H1 (cell line): ENCODE measurements around the gene CA7. TPM values are rescaled to one million over a fixed set of nuclear protein-coding genes. Genes with fewer than 3 reads are reported as not detected.

ENCODE experiments used
- CTCF ChIA-PET: fragments of 300-600 bp; sonication (Branson Sonifier 250); formaldehyde crosslinking; loops from one replicate; lab custom pipeline; 2021; ENCODE audit not compliant: partially characterized antibody; lab: Charles Lee
- POLR2A ChIA-PET: fragments of 300-600 bp; sonication (Branson Sonifier 250); formaldehyde crosslinking; loops from one replicate; lab custom pipeline; 2021; ENCODE audit warnings: inconsistent platforms; ENCODE audit not compliant: partially characterized antibody; lab: Charles Lee
- DNase-seq, 2 experiments: peaks; one replicate each; pipeline versions ENCODE4 v3.0.0 to v3.0.0-alpha.2; 2010 to 2022; ENCODE audit warnings: low spot score in 2 of 2, low read depth in 1 of 2, mixed read lengths in 1 of 2
- FAIRE-seq: peaks from 2 replicates; lab custom pipeline; 2011; peaks lifted over from hg19 to GRCh38; lab: Jason Lieb, UNC
- H2AFZ ChIP-seq: 2 replicates; pipeline ENCODE4 v1.8.1; 2012; ENCODE audit warnings: low read length, inconsistent platforms
- H2AK5ac ChIP-seq: 2 replicates; pipeline ENCODE4 v1.6.1; 2013; ENCODE audit warnings: low read depth, low read length
- H2BK120ac ChIP-seq: replicated peaks from 2 replicates; pipeline ENCODE3; 2013; ENCODE audit warnings: low read depth, low read length, inconsistent platforms
- H2BK12ac ChIP-seq: 2 replicates; pipeline ENCODE4 v1.6.1; 2013; ENCODE audit warnings: low read depth, low read length
- H2BK15ac ChIP-seq: 2 replicates; pipeline ENCODE4 v1.6.1; 2013; ENCODE audit warnings: low read length
- H2BK20ac ChIP-seq: 2 replicates; pipeline ENCODE4 v1.6.1; 2013; ENCODE audit warnings: low read length
- H2BK5ac ChIP-seq: 2 replicates; pipeline ENCODE4 v1.6.1; 2013; ENCODE audit warnings: low read depth, low read length
- H3K14ac ChIP-seq: 2 replicates; pipeline ENCODE4 v1.6.1; 2013; ENCODE audit warnings: inconsistent platforms; ENCODE audit not compliant: insufficient read length
- H3K18ac ChIP-seq: 2 replicates; pipeline ENCODE4 v1.6.1; 2013; ENCODE audit warnings: low read length; ENCODE audit errors: extremely low read depth
- H3K23ac ChIP-seq: 2 replicates; pipeline ENCODE4 v1.6.1; 2013; ENCODE audit warnings: inconsistent platforms; ENCODE audit not compliant: insufficient read length
- H3K23me2 ChIP-seq: 2 replicates; pipeline ENCODE4 v1.6.1; 2013; ENCODE audit warnings: low read depth, low read length
- H3K27ac ChIP-seq: 2 replicates; pipeline ENCODE4 v1.6.1; 2011; ENCODE audit warnings: low read depth, low read length, inconsistent platforms
- H3K27me3 ChIP-seq, 4 experiments: replicated peaks in 1 of 4; 1 replicate in 1 of 4; 2 replicates in 3 of 4; pipeline versions ENCODE4 v1.6.1 to v1.8.1; 2011 to 2013; ENCODE audit warnings: low read length in 3 of 4, mild to moderate bottlenecking in 3 of 4, inconsistent platforms in 2 of 4, mixed read lengths in 2 of 4, moderate library complexity in 1 of 4; ENCODE audit not compliant: control insufficient read depth in 3 of 4, insufficient read depth in 3 of 4; ENCODE audit errors: extremely low read depth in 1 of 4
- H3K36me3 ChIP-seq, 4 experiments: 2 replicates each; pipeline versions ENCODE4 v1.6.1 to v1.8.1; 2011 to 2013; ENCODE audit warnings: mild to moderate bottlenecking in 4 of 4, low read length in 3 of 4, moderate library complexity in 2 of 4, control low read depth in 1 of 4, inconsistent platforms in 1 of 4; ENCODE audit not compliant: insufficient read depth in 4 of 4, control insufficient read depth in 2 of 4
- H3K4ac ChIP-seq: replicated peaks from 2 replicates; pipeline ENCODE3; 2013; ENCODE audit warnings: low read length, low read depth, mixed read lengths, inconsistent platforms; ENCODE audit not compliant: insufficient read length
- H3K4me1 ChIP-seq, 4 experiments: replicated peaks in 1 of 4; 1 replicate in 1 of 4; 2 replicates in 3 of 4; pipeline versions ENCODE4 v1.6.1 to v1.8.1; 2011 to 2013; ENCODE audit warnings: low read length in 3 of 4, inconsistent platforms in 2 of 4, mixed read lengths in 1 of 4; ENCODE audit not compliant: insufficient read depth in 4 of 4, control insufficient read depth in 3 of 4
- H3K4me2 ChIP-seq, 2 experiments: 2 replicates each; pipeline versions ENCODE4 v1.6.1 to v1.8.1; 2011 to 2013; ENCODE audit warnings: low read depth in 2 of 2, low read length in 2 of 2, control low read depth in 1 of 2, inconsistent platforms in 1 of 2, mild to moderate bottlenecking in 1 of 2; ENCODE audit not compliant: insufficient read depth in 1 of 2
- H3K4me3 ChIP-seq, 4 experiments: fragments of 200-600, 300-600 bp in 1 of 4; sonication (generic), shearing (Covaris generic), sonication (Bioruptor Twin) in 1 of 4; 2 replicates each; pipeline versions ENCODE4 v1.5.1 to v1.8.1; 2011 to 2016; ENCODE audit warnings: low read length in 4 of 4, low read depth in 3 of 4, control low read depth in 2 of 4, inconsistent platforms in 2 of 4, mild to moderate bottlenecking in 2 of 4, mixed read lengths in 1 of 4, moderate library complexity in 1 of 4; ENCODE audit not compliant: insufficient read depth in 2 of 4; ENCODE audit errors: extremely low read depth in 1 of 4
- H3K56ac ChIP-seq: replicated peaks from 2 replicates; pipeline ENCODE3; 2013; ENCODE audit warnings: low read depth, mild to moderate bottlenecking, mixed read lengths, low read length, inconsistent platforms; ENCODE audit not compliant: insufficient read length
- H3K79me1 ChIP-seq: 2 replicates; pipeline ENCODE4 v1.6.1; 2013; ENCODE audit warnings: low read depth, low read length, control low read depth
- H3K79me2 ChIP-seq, 2 experiments: 2 replicates each; pipeline versions ENCODE4 v1.6.1 to v1.8.1; 2012 to 2013; ENCODE audit warnings: low read length in 2 of 2, mild to moderate bottlenecking in 2 of 2, inconsistent platforms in 1 of 2; ENCODE audit not compliant: insufficient read depth in 2 of 2, control insufficient read depth in 1 of 2
- H3K9ac ChIP-seq, 4 experiments: replicated peaks in 1 of 4; 1 replicate in 1 of 4; 2 replicates in 3 of 4; pipeline versions ENCODE4 v1.6.1 to v1.8.1; 2011 to 2013; ENCODE audit warnings: low read depth in 3 of 4, low read length in 3 of 4, control low read depth in 2 of 4, mild to moderate bottlenecking in 2 of 4, moderate library complexity in 2 of 4, inconsistent platforms in 1 of 4; ENCODE audit errors: extremely low read depth in 1 of 4
- H3K9me3 ChIP-seq, 2 experiments: 2 replicates each; pipeline versions ENCODE4 v1.6.1 to v1.8.1; 2012 to 2013; ENCODE audit warnings: mild to moderate bottlenecking in 2 of 2, moderate library complexity in 2 of 2, control low read depth in 1 of 2, inconsistent platforms in 1 of 2, low read depth in 1 of 2, low read length in 1 of 2, mixed read lengths in 1 of 2; ENCODE audit not compliant: insufficient read depth in 2 of 2
- H4K20me1 ChIP-seq, 2 experiments: replicated peaks in 1 of 2; 2 replicates each; pipeline versions ENCODE3 to v1.8.1; 2011 to 2013; ENCODE audit warnings: inconsistent platforms in 2 of 2, low read length in 2 of 2, mild to moderate bottlenecking in 1 of 2; ENCODE audit not compliant: insufficient read depth in 2 of 2, control insufficient read depth in 1 of 2
- H4K5ac ChIP-seq: 2 replicates; pipeline ENCODE4 v1.6.1; 2013; ENCODE audit warnings: low read length, low read depth, mixed read lengths, inconsistent platforms; ENCODE audit not compliant: insufficient read length
- H4K8ac ChIP-seq: 2 replicates; pipeline ENCODE4 v1.8.0; 2013; ENCODE audit warnings: mild to moderate bottlenecking, moderate library complexity, low read length, inconsistent platforms; ENCODE audit not compliant: insufficient read depth; ENCODE audit errors: extremely low read depth
- H4K91ac ChIP-seq: replicated peaks from 2 replicates; pipeline ENCODE3; 2013; ENCODE audit warnings: low read length, mixed read lengths, inconsistent platforms; ENCODE audit not compliant: insufficient read length
- ATF2 ChIP-seq: IDR thresholded peaks from 2 replicates; pipeline ENCODE4 v1.6.1; 2012; ENCODE audit warnings: low read length, inconsistent platforms
- ATF3 ChIP-seq: IDR thresholded peaks from 2 replicates; pipeline ENCODE4 v1.6.1; 2011; ENCODE audit warnings: low read depth, mild to moderate bottlenecking, low read length; ENCODE audit not compliant: insufficient read depth
- BACH1 ChIP-seq: IDR thresholded peaks from 2 replicates; pipeline ENCODE4 v1.6.1; 2012; ENCODE audit warnings: low read length, improper control_type of control experiment
- CREB1 ChIP-seq: IDR thresholded peaks from 2 replicates; pipeline ENCODE4 v1.6.1; 2012; ENCODE audit warnings: inconsistent platforms
- EZH2 ChIP-seq: fragments of 200-600 bp; sonication (generic); IDR thresholded peaks from 2 replicates; pipeline ENCODE4 v1.7.1; 2012; ENCODE audit warnings: low read depth, mild to moderate bottlenecking, moderate library complexity, low read length, inconsistent platforms; ENCODE audit not compliant: severe bottlenecking
- PHF8 ChIP-seq: fragments of 200-600 bp; sonication (generic); conservative IDR thresholded peaks from 2 replicates; pipeline ENCODE4 v1.7.1; 2012; ENCODE audit warnings: low read depth, mild to moderate bottlenecking, inconsistent platforms, low read length, moderate library complexity
- SAP30 ChIP-seq: fragments of 300-600 bp; sonication (generic); IDR thresholded peaks from 2 replicates; pipeline ENCODE4 v1.7.1; 2012; ENCODE audit warnings: low read length, moderate library complexity, mild to moderate bottlenecking, inconsistent platforms; ENCODE audit not compliant: insufficient read depth, insufficient replicate concordance
- WGBS, 2 experiments: shearing (Covaris generic) in 1 of 2; methylation state at CpG; one replicate each; pipeline versions ENCODE4 v1.1.6 to v1.1.7; 2013 to 2015; ENCODE audit warnings: low lambda C conversion rate in 2 of 2, mixed read lengths in 2 of 2, inconsistent platforms in 1 of 2, low coverage in 1 of 2, missing lambda C conversion rate in 1 of 2; ENCODE audit not compliant: insufficient replicate concordance in 2 of 2, insufficient coverage in 1 of 2, insufficient read length in 1 of 2; ENCODE audit errors: extremely low coverage in 1 of 2, missing lambda C conversion rate in 1 of 2; 5-methylcytosine and 5-hydroxymethylcytosine counted together
- polyA plus RNA-seq, 7 experiments: library from polyadenylated mRNA; depleted of rRNA in 3 of 7; stranded (reverse) in 5 of 7; unstranded in 2 of 7; fragments of >200 nt in 5 of 7; fragments of 200-250 nt in 2 of 7; gene quantifications; 1 replicate in 5 of 7; 2 replicates in 1 of 7; 4 replicates in 1 of 7; pipeline versions ENCODE4 v1.2.1 to v1.2.3, GENCODE V29; 2011 to 2013; ENCODE audit warnings: missing spikeins in 2 of 7, mixed read lengths in 2 of 7
- total RNA-seq: library from RNA; stranded (reverse); fragmentation: NEBNext Ultra II Directional; extraction: Animal tissue kit (Norgen Biotek cat#: 25700); gene quantifications from 2 replicates; pipeline ENCODE4 v1.2.1, GENCODE V29; 2021

CA7 gene
- total and polyA plus RNA-seq, 2 of the 8 experiments (the other 6 are each of a cell fraction or from before 2014, with no cell fraction given): 1.7 to 2.7 TPM

- H3K36me3 ChIP-seq: peaks cover 12 to 77% (median 45%) of the 10 kb centered on the region in 4 experiments
- no peak overlapping the region for H2BK5ac ChIP-seq
- TF ChIP-seq BACH1 (no peak), PHF8 (no peak), EZH2 (no peak), ATF3 (no peak), CREB1 (no peak), ATF2 (no peak), SAP30 (no peak)
These were observed 33.2 kb upstream of the CA7 start for GRCh38 chr16:66811043-66811442.

More at GRCh38 chr16:66811043-66811442, 33.2 kb upstream of the CA7 start:
- Histone ChIP-seq H2BK120ac (no peak overlapping the region), H4K8ac (no peak overlapping the region), H2AK5ac (no peak overlapping the region), H3K27me3 (no peaks in the 10 kb centered on the region), H4K91ac (no peak overlapping the region), H3K18ac (no peak overlapping the region), H3K79me2 (no peaks in the 10 kb centered on the region), H4K20me1 (peaks cover 0 to 6% of the 10 kb centered on the region in 2 experiments), H3K4me2 (no peak overlapping the region), H3K27ac (no peak overlapping the region), H3K79me1 (no peaks in the 10 kb centered on the region), H2BK12ac (no peak overlapping the region), H2AFZ (no peak overlapping the region), H2BK15ac (no peak overlapping the region), H2BK20ac (no peak overlapping the region), H3K4me3 (no peak overlapping the region), H3K14ac (no peak overlapping the region), H3K23me2 (no peaks in the 10 kb centered on the region), H3K9me3 (no peaks in the 10 kb centered on the region), H3K4me1 (no peaks in the 10 kb centered on the region), H3K4ac (no peak overlapping the region), H3K56ac (no peak overlapping the region), H3K23ac (no peak overlapping the region), H3K9ac (no peak overlapping the region), H4K5ac (no peak overlapping the region)
- POLR2A ChIA-PET: interaction anchor here (0.7 to 2.7 kb wide), 7 partner anchors 8 to 58 kb away, joined by 3 to 9 read pairs (median 3); partner anchors contain the start of genes NAE1 and TERB1
- DNase-seq (no peak), FAIRE-seq (no peak)
- CTCF ChIA-PET: interaction anchor here (0.9 to 1.9 kb wide), 4 partner anchors 13 to 57 kb away, joined by 3 to 5 read pairs (median 4); no protein-coding TSS in a partner anchor
- WGBS, 2 experiments: 92% methylated on average over 7 of the region's 7 CpGs; no CpG with 5 or more reads in 1 of the 2 experiments
